HepG2 (cell line): ENCODE data around the gene CDCA4.

ENCODE experiments used
- NFIC ChIP-seq: IDR thresholded peaks from 2 replicates; pipeline ENCODE4 v1.6.1; 2012; ENCODE audit warnings: mild to moderate bottlenecking, low read length, inconsistent platforms
- ZNF12 ChIP-seq: sonication (generic); formaldehyde crosslinking; IDR thresholded peaks from 2 replicates; pipeline ENCODE4 v1.5.0; 2020; ENCODE audit warnings: missing genetic modification reagents

DNA sequence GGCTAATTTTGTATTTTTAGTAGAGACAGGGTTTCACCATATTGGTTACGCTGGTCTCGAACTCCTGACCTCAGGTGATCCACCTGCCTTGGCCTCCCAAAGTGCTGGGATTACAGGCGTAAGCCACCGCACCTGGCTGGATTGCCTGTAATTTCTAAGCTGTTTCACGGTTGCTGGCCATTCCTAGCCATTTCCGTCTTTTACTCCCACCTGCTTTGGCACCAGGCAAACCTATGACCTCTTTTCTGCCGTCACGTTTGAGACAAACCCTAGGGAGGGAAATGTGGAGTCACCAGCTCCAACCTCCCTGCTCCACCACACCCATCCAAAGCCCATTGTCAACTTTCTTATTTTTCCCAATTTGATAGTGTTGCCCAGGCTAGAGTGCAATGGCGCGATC lies 43.1 kb upstream of the CDCA4 start:
- TF ChIP-seq ZNF12 (CRISPR knock-in tag) = no peak
- TF ChIP-seq NFIC = no peak
